LNCaP clone FGC (cell line): ENCODE data around the gene IHH.

ENCODE experiments used
- DNase-seq: peaks from one replicate; pipeline ENCODE4 v3.0.0-alpha.2; 2011; ENCODE audit warnings: low read depth
- H3K4me3 ChIP-seq: 2 replicates; pipeline ENCODE4 v1.5.1; 2011; ENCODE audit warnings: mild to moderate bottlenecking, low read depth, low read length, control low read depth
- TF ChIP-seq, protein P1 (sequence below): IDR thresholded peaks from 2 replicates; pipeline ENCODE4 v1.5.1; 2012; ENCODE audit warnings: mild to moderate bottlenecking; ENCODE audit not compliant: control insufficient read depth, insufficient read depth; ENCODE audit errors: extremely low read depth

The IHH gene

DNA sequence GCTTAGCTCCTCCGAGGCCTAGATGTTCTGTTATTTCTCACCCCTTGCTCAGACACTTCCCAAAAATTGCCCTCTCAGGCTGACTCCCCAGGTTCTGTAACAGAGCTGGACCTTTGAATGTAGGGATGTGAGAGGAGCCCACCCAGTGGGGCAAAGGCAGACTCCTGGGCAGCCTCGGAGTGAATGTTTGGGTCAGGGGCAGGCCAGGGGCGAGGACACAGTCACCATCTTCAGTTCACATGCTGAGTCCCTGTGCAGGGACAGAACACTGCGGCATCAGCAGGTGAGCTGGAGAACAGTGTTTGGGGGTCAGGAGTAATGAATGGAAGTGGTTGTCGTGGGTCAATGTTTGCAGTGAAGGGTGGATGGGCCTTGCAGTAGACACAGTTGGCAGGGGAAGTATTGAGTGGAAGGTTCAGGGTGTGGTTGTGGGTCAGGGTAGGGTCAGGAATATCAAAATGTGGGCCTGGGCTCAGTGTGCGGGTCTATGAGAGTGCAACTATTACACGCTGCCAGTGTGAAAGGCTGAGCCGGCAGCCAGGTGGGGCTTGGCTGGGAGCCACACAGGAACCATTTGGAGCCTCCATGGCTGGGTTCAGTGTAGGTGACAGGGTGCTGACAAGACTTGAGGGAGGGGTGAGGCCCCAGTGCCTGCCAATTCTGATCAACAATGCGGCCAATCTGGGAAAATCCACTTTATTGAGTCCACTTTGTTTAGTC, 4.4 kb downstream of the IHH start:
- no peak for DNase-seq
- TF ChIP-seq, protein P1, sequence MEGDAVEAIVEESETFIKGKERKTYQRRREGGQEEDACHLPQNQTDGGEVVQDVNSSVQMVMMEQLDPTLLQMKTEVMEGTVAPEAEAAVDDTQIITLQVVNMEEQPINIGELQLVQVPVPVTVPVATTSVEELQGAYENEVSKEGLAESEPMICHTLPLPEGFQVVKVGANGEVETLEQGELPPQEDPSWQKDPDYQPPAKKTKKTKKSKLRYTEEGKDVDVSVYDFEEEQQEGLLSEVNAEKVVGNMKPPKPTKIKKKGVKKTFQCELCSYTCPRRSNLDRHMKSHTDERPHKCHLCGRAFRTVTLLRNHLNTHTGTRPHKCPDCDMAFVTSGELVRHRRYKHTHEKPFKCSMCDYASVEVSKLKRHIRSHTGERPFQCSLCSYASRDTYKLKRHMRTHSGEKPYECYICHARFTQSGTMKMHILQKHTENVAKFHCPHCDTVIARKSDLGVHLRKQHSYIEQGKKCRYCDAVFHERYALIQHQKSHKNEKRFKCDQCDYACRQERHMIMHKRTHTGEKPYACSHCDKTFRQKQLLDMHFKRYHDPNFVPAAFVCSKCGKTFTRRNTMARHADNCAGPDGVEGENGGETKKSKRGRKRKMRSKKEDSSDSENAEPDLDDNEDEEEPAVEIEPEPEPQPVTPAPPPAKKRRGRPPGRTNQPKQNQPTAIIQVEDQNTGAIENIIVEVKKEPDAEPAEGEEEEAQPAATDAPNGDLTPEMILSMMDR, result no peak
- H3K4me3 ChIP-seq, result no peak overlapping the region

DNA sequence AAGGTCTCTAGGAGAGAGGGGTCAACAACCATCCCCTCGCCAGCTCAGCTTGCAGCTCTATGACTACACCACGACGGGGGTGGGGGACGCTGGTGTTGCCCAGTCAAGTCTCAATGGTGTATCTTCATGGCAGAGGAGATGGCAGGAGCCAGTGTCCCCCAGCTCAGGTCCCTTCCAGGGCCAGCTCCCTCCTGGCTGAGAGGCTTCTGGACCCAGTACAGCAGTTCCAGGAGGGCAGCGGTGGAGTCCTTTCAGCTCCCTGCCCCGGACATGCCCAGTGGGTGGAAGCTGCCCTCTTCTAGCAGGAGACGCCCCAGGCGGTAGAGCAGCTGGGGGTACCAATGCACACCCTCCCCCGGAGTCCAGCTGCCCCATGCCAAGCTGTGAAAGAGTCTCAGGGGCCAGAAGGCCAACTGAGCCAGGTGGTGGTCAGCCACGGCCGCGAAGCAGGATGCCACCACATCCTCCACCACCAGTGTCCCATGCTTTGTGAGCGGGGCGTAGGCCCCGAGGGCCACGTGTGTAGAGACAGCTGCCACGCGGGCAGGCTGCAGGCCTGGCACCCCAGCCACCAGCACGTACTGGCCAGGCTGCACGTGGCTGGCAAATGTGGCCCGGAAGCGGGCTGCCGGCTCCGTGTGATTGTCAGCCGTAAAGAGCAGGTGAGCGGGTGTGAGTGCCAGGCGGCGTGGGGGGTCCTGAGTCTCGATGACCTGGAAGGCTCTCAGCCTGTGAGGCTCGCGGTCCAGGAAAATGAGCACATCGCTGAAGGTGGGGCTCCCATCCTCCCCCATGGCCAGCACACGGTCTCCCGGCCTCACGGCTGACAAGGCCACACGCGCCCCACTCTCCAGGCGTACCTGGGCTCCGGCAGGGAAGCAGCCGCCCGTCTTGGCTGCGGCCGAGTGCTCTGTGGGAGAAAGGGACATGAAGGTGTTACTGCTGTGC, 5.5 kb downstream of the IHH start:
- H3K4me3 ChIP-seq, result no peak overlapping the region
- DNase-seq, result no peak
- TF ChIP-seq, protein P1, result no peak

DNA sequence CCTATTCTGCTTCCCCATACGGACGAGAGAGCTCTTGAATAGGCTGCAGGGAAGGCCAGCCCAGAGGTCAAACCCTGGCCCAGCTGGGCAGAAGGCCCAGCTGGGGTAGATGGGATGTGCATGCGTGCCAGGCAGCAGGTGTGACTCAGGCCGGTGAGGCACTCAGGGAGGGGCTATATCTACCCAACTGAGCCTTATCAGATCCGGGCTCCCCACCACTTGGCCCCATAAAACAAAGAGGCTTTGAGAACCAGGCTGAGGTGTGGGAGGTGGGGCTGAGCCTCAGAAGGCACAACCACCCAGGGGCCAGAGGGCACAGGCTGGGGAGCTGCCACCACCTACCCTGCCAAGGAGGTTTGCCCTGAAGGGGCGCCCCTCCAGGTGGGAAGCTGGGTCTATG, 11.4 kb downstream of the IHH start:
- TF ChIP-seq, protein P1, result no peak
- H3K4me3 ChIP-seq, result no peak overlapping the region
- no peak for DNase-seq

DNA sequence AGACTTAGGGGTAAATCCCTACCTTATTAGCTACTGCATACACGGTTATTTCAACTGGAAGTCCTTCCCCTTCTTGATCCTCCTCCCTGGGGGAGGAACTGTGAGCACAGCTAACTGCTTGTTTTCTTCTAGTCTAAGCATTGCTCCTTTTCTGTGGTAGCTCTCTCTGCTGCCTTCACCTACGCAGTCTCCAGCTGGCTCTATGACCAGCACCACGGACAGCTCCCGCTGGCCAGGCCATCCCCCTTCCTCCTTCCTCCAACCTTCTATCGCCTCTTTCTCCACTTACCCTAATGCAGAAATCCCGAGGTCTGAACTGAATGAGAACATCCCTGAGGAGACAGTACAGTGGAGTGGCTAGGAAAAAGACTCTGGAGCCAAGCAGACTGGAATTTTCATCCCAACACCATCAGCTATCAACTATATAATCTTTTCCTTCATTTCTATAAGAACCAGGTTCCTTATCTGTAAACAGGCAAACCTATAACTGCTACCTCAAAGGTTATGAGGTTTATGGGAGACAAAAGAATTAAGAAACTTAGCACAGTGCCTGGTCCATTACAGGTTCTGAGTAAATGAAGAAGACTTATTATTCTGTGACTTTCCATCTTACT, 14.7 kb downstream of the IHH start:
- TF ChIP-seq, protein P1, result no peak
- DNase-seq, result no peak
- no peak overlapping the region for H3K4me3 ChIP-seq

DNA sequence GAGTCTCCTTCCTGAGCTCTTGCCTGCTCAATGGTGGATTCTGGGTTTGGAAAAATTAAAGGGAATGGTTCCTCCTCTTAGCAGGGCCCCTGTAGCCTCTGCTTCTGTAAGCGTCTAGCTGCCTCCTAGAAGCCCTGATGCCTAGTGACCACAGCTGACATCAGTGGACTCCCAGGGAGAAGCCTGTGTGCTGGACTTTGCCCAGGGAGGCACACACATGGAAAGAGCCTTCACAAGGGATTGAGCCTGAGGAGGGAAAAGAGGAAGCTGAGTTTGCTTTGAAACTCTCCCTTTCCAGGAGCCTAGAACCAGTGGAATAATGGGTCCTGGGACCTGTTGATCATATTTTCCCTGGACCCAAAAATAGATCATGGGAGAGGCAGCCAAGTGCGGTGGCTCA, 18.0 kb downstream of the IHH start:
- no peak overlapping the region for H3K4me3 ChIP-seq
- TF ChIP-seq, protein P1, result no peak
- no peak for DNase-seq

DNA sequence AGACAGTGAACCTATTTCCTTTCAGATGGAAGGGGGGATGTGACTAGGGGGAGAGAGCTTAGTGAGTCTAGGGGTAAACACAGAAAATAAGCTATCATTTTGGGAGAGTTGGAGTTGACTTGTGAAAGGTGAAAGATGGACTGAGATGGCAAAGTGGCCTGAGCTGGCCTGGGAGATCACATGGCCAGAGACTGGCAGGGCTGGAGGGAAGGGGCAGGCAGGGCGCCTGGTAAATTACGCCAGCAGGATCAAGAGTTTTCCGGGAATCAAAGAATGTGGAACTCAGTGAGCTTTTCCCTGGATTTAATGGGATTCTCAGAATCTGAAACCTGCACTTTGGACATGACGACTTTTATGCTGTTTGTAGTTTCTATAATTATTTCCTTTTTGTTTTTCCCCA, 18.6 kb downstream of the IHH start:
- no peak for DNase-seq
- TF ChIP-seq, protein P1, result no peak

More for the DNA sequence above, 18.6 kb downstream of the IHH start:
- no peak overlapping the region for H3K4me3 ChIP-seq
